HCT116 (cell line): ENCODE results near the gene VTI1A. TPM values are rescaled to one million over a fixed set of nuclear protein-coding genes. Genes with fewer than 3 reads are reported as not detected.
A peak's percentile ranks its signal among the peaks of the same experiment; 100 is the strongest.

Source experiments
- ATAC-seq: fragments of 200-7000 bp; cut with Tn5 transposase; 2 replicates; pipeline ENCODE4 v1.9.1; 2020; ENCODE audit warnings: mild to moderate bottlenecking, moderate library complexity
- BruUV-seq: library from RNA; stranded (reverse); fragments of 400-500 nt; replicated peaks from 2 replicates; lab custom pipeline; 2021; lab: Mats Ljungman, UMichigan
- CTCF ChIA-PET: fragments of 300-600 bp; sonication (Branson Sonifier 250); formaldehyde crosslinking; loops from one replicate; lab custom pipeline; 2021; ENCODE audit warnings: antibody characterized with exemption; lab: Charles Lee
- POLR2A ChIA-PET: fragments of 300-600, 350-600 bp; sonication (Branson Sonifier 250); formaldehyde crosslinking; loops from one replicate; lab custom pipeline; 2021; ENCODE audit warnings: antibody characterized with exemption; lab: Charles Lee
- RAD21 ChIA-PET, 2 experiments: fragments of 300-600 bp; sonication (Branson Sonifier 250); formaldehyde crosslinking; loops; one replicate each; lab custom pipeline; 2023; ENCODE audit warnings: low total read pairs in 2 of 2; ENCODE audit not compliant: uncharacterized antibody in 2 of 2, unreplicated experiment in 2 of 2, low non-redundant PET in 1 of 2; lab: Charles Lee
- DNase-seq: peaks from one replicate; pipeline ENCODE4 v3.0.0-alpha.2; 2010; ENCODE audit warnings: low read depth, low spot score
- H2AFZ ChIP-seq: fragments of 200-600 bp; shearing (Covaris generic), sonication (generic); 2 replicates; pipeline ENCODE4 v1.6.1; 2017; ENCODE audit warnings: low read depth, mixed run types, mixed read lengths, antibody characterized with exemption, low read length; ENCODE audit not compliant: poor library complexity, severe bottlenecking
- H3K27ac ChIP-seq: 2 replicates; pipeline ENCODE4 v1.5.1; 2012; ENCODE audit warnings: low read depth, low read length
- H3K27me3 ChIP-seq: fragments of 200-600 bp; sonication (generic); 2 replicates; pipeline ENCODE4 v1.6.1; 2016; ENCODE audit warnings: mixed run types, low read length, mixed read lengths; ENCODE audit not compliant: insufficient read depth
- H3K36me3 ChIP-seq, 2 experiments: fragments of 200-500 bp in 1 of 2; fragments of 200-600 bp in 1 of 2; sonication (Bioruptor generic) in 1 of 2; sonication (generic) in 1 of 2; 2 replicates each; pipeline versions ENCODE4 v1.5.1 to v1.6.1; 2014 to 2016; ENCODE audit warnings: low read length in 2 of 2, inconsistent platforms in 1 of 2, mixed read lengths in 1 of 2, mixed run types in 1 of 2; ENCODE audit not compliant: insufficient read depth in 2 of 2, control insufficient read depth in 1 of 2
- H3K4me1 ChIP-seq, 2 experiments: fragments of 200-600 bp in 1 of 2; sonication (generic) in 1 of 2; 2 replicates each; pipeline versions ENCODE4 v1.5.1 to v1.6.1; 2012 to 2017; ENCODE audit warnings: low read length in 2 of 2, inconsistent platforms in 1 of 2, mild to moderate bottlenecking in 1 of 2, mixed read lengths in 1 of 2, mixed run types in 1 of 2, moderate library complexity in 1 of 2; ENCODE audit not compliant: insufficient read depth in 2 of 2, control insufficient read depth in 1 of 2
- H3K4me2 ChIP-seq: fragments of 200-600 bp; sonication (generic); 2 replicates; pipeline ENCODE4 v1.6.1; 2017; ENCODE audit warnings: mixed run types, low read length, mixed read lengths
- H3K4me3 ChIP-seq, 2 experiments: fragments of 200-600 bp in 1 of 2; sonication (generic) in 1 of 2; replicated peaks in 1 of 2; 2 replicates each; pipeline ENCODE4 v1.5.1; 2011 to 2016; ENCODE audit warnings: low read length in 2 of 2, control low read depth in 1 of 2, low read depth in 1 of 2, mild to moderate bottlenecking in 1 of 2, mixed read lengths in 1 of 2, mixed run types in 1 of 2
- H3K79me2 ChIP-seq: fragments of 200-600 bp; sonication (generic); 2 replicates; pipeline ENCODE4 v1.6.1; 2017; ENCODE audit warnings: mild to moderate bottlenecking, mixed run types, low read length, moderate library complexity, mixed read lengths; ENCODE audit not compliant: insufficient read depth
- H3K9ac ChIP-seq: fragments of 200-600 bp; sonication (generic); 2 replicates; pipeline ENCODE4 v1.6.1; 2016; ENCODE audit warnings: low read length, mixed read lengths
- H3K9me2 ChIP-seq: fragments of 200-600 bp; sonication (generic), shearing (Covaris generic); 2 replicates; pipeline ENCODE4 v1.6.1; 2017; ENCODE audit warnings: mixed run types, mild to moderate bottlenecking, moderate library complexity; ENCODE audit not compliant: insufficient read depth
- H3K9me3 ChIP-seq, 2 experiments: fragments of 200-500 bp in 1 of 2; fragments of 200-600 bp in 1 of 2; sonication (Bioruptor generic) in 1 of 2; sonication (generic) in 1 of 2; 2 replicates each; pipeline ENCODE4 v1.6.1; 2014 to 2017; ENCODE audit warnings: low read length in 2 of 2, mixed read lengths in 2 of 2, inconsistent platforms in 1 of 2, low read depth in 1 of 2, mild to moderate bottlenecking in 1 of 2, mixed run types in 1 of 2, moderate library complexity in 1 of 2; ENCODE audit not compliant: control insufficient read depth in 1 of 2, insufficient read depth in 1 of 2
- H4K20me1 ChIP-seq: fragments of 200-600 bp; sonication (generic), shearing (Covaris generic); 2 replicates; pipeline ENCODE4 v1.6.1; 2017; ENCODE audit warnings: mixed run types, mild to moderate bottlenecking, moderate library complexity; ENCODE audit not compliant: insufficient read depth
- ATF3 ChIP-seq: IDR thresholded peaks from 2 replicates; pipeline ENCODE4 v1.6.1; 2012
- EGR1 ChIP-seq: IDR thresholded peaks from 2 replicates; pipeline ENCODE4 v1.6.1; 2012; ENCODE audit warnings: low read depth
- ELF1 ChIP-seq: IDR thresholded peaks from 2 replicates; pipeline ENCODE4 v1.6.1; 2012; ENCODE audit warnings: low read depth, borderline replicate concordance
- FOSL1 ChIP-seq: IDR thresholded peaks from 2 replicates; pipeline ENCODE4 v1.6.1; 2012; ENCODE audit warnings: low read depth
- JUND ChIP-seq: IDR thresholded peaks from 2 replicates; pipeline ENCODE4 v1.6.1; 2012
- MAX ChIP-seq: IDR thresholded peaks from 2 replicates; pipeline ENCODE4 v1.6.1; 2012
- POLR2AphosphoS5 ChIP-seq: IDR thresholded peaks from 2 replicates; pipeline ENCODE4 v1.6.1; 2011; ENCODE audit warnings: mild to moderate bottlenecking, low read depth, low read length, moderate library complexity
- RAD21 ChIP-seq: IDR thresholded peaks from 2 replicates; pipeline ENCODE4 v1.6.1; 2012; ENCODE audit warnings: low read depth, mild to moderate bottlenecking
- REST ChIP-seq: IDR thresholded peaks from 2 replicates; pipeline ENCODE4 v1.6.1; 2012; ENCODE audit warnings: low read depth
- SP1 ChIP-seq: IDR thresholded peaks from 2 replicates; pipeline ENCODE4 v1.6.1; 2012; ENCODE audit warnings: low read depth
- YY1 ChIP-seq: IDR thresholded peaks from 2 replicates; pipeline ENCODE4 v1.6.1; 2011; ENCODE audit warnings: low read length, low read depth, moderate library complexity, mild to moderate bottlenecking; ENCODE audit not compliant: insufficient replicate concordance; ENCODE audit errors: extremely low read depth
- ZFX ChIP-seq: fragments of 450-650 bp; IDR thresholded peaks from 2 replicates; pipeline ENCODE4 v1.6.1; 2017
- intact Hi-C: fragments of 100-400 bp; cut with micrococcal nuclease; formaldehyde crosslinking; loops from 2 replicates; pipeline ENCODE4 v1.10.0; 2022
- total RNA-seq: library from RNA; stranded (reverse); gene quantifications from one replicate; pipeline ENCODE4 v1.2.1, GENCODE V29; 2021; ENCODE audit not compliant: unreplicated experiment

The VTI1A gene
- total RNA-seq, 1 experiment from 2014 or later, result 80.7 TPM

- H3K4me2 ChIP-seq, result no peak overlapping the region
- CTCF ChIA-PET, result interaction anchor here (0.9 to 1.9 kb wide), 2 partner anchors 10 to 25 kb away, joined by 3 to 6 read pairs; no protein-coding TSS in a partner anchor
- ATAC-seq (no peak), DNase-seq (no peak)
- BruUV-seq, result no TSS peak
- no peak overlapping the region for H3K9ac ChIP-seq
- H3K27ac ChIP-seq, result no peak overlapping the region
- TF ChIP-seq JUND, result no peak
- TF ChIP-seq POLR2AphosphoS5, result 0 out of 2 replicates have a peak, but pooled peaks have one; percentile 4
- H3K9me2 ChIP-seq, result no peaks in the 10 kb centered on the region
- H3K4me1 ChIP-seq, result peaks cover 18 to 50% of the 10 kb centered on the region in 2 experiments
- RAD21 ChIA-PET, result no interaction called here
- peaks cover 78 to 81% of the 10 kb centered on the region in 2 experiments for H3K36me3 ChIP-seq
- H3K79me2 ChIP-seq, result no peaks in the 10 kb centered on the region; the same call in 1 of the 2 replicates
- H3K27me3 ChIP-seq, result no peaks in the 10 kb centered on the region
- H3K4me3 ChIP-seq, result no peak overlapping the region
- H4K20me1 ChIP-seq, result no peaks in the 10 kb centered on the region
- intact Hi-C loops, result no loop called here
- POLR2A ChIA-PET, result interaction anchor here (0.5 to 1.3 kb wide), 2 partner anchors 16 to 121 kb away, joined by 3 read pairs; no protein-coding TSS in a partner anchor
- no peaks in the 10 kb centered on the region; a peak in 1 of 4 replicates for H3K9me3 ChIP-seq
- no peak overlapping the region for H2AFZ ChIP-seq
Measured at GRCh38 chr10:112409755-112410154, 37.3 kb upstream of the VTI1A start.

GRCh38 chr10:112412696-112413095 is 34.3 kb upstream of the VTI1A start:
- ChIA-PET CTCF (no interaction called here), POLR2A (no interaction called here), RAD21 (no interaction called here)
- Histone ChIP-seq H2AFZ (no peak overlapping the region), H3K79me2 (no peaks in the 10 kb centered on the region; the same call in 1 of the 2 replicates), H3K27me3 (no peaks in the 10 kb centered on the region), H3K9ac (no peak overlapping the region), H3K9me3 (no peaks in the 10 kb centered on the region), H3K27ac (no peak overlapping the region), H4K20me1 (no peaks in the 10 kb centered on the region), H3K9me2 (no peaks in the 10 kb centered on the region), H3K4me1 (peaks cover 6 to 33% of the 10 kb centered on the region in 2 experiments; a peak in 3 of 4 replicates), H3K36me3 (peaks cover 78 to 81% of the 10 kb centered on the region in 2 experiments), H3K4me2 (no peak overlapping the region), H3K4me3 (no peak overlapping the region)
- no peak for ATAC-seq
- no peak for TF ChIP-seq YY1
- no peak for TF ChIP-seq JUND
- TF ChIP-seq MAX, result no peak
- no peak for TF ChIP-seq SP1
- TF ChIP-seq ZFX, result no peak
- no peak for TF ChIP-seq FOSL1
- TF ChIP-seq REST, result no peak
- TF ChIP-seq ELF1, result no peak
- TF ChIP-seq RAD21, result no peak
- no peak for TF ChIP-seq ATF3
- no peak for TF ChIP-seq EGR1
- no TSS peak for BruUV-seq
- intact Hi-C loops, result no loop called here
- no peak for DNase-seq
